Peyer's patch (tissue), 4 donors: ENCODE data around the gene RNF213.

Experiments
- CTCF ChIP-seq, 6 experiments: fragments of 450-650 bp in 4 of 6; fragments of 200-600 bp in 2 of 6; sonication (generic) in 1 of 6; IDR thresholded peaks; one replicate each; pipeline ENCODE4 v1.5.1; 2017 to 2019; ENCODE audit warnings: antibody characterized with exemption in 6 of 6, mild to moderate bottlenecking in 3 of 6, moderate library complexity in 1 of 6
- POLR2A ChIP-seq, 2 donors: fragments of 450-650 bp; IDR thresholded peaks; one replicate each; pipeline ENCODE4 v1.5.1; 2017; ENCODE audit warnings: antibody characterized with exemption in 2 of 2, mild to moderate bottlenecking in 2 of 2, moderate library complexity in 2 of 2

GRCh38 chr17:80248894-80249710 is 11.6 kb upstream of the RNF213 start:
- TF ChIP-seq CTCF (IDR thresholded peaks at IDR 0.05) (no peak), POLR2A (IDR thresholded peaks at IDR 0.05) (no peak)
